ENCODE measurements around the gene SLC39A1.
A peak's percentile ranks its signal among the peaks of the same experiment; 100 is the strongest.
"Not testable (repeated sequence)": the region's sequence is repeated elsewhere in the genome, so short reads cannot be mapped to it uniquely, and the experiment has no call there.

SLC39A1 gene

GRCh38 chr1:153919876-153920852 lies 43.2 kb downstream of the SLC39A1 start:
- peak; percentile 23; the same call in 1 of the 2 replicates for TF ChIP-seq CTCF (IDR thresholded peaks at IDR 0.05; ENCODE audit: borderline replicate concordance, insufficient read depth, low read depth, low read length)
- H3K4me3 ChIP-seq (ENCODE audit: low read depth, low read length) = no peak overlapping the region

GRCh38 chr1:153916297-153916696 lies 47.0 kb downstream of the SLC39A1 start:
- no peak for TF ChIP-seq CTCF (IDR thresholded peaks at IDR 0.05; ENCODE audit: borderline replicate concordance, insufficient read depth, low read depth, low read length)
- no peak overlapping the region for H3K4me3 ChIP-seq (ENCODE audit: low read depth, low read length)

DNA sequence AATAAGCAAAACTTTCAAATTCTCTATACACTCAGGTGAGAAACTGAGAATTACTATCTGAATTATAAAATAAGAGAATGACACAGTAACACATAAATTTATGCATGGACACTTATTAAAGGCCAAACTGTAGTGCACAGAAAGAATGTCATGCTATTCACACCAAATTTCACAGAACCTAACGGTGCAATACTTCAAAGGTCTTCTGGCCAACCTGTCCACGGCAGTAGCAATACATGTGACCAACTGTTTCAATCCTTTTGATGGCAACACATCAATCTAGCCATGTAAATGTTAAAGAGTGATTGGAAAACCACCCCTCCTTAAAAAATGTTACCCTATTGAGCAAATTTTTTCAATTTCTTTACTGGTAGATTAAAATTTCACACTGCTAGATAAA lies 51.0 kb downstream of the SLC39A1 start:
- no peak for TF ChIP-seq CTCF (IDR thresholded peaks at IDR 0.05; ENCODE audit: borderline replicate concordance, insufficient read depth, low read depth, low read length)
- no peak overlapping the region for H3K4me3 ChIP-seq (ENCODE audit: low read depth, low read length)

DNA sequence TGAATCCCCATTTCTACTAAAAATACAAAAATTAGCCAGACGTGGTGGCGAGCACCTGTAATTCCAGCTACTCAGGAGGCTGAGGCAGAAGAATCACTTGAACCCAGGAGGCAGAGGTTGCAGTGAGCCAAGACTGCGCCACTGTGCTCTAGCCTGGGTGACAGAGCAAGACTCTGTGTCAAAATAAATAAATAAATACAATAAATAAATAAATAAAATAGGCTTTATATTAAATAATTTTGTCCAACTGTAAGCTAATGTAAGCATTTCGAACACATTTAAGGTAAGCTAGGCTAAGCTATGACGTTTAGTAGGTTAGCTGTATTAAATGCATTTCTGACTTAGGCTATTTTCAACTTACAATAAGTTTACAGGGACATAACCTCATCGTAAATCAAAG lies 52.8 kb downstream of the SLC39A1 start:
- not testable (repeated sequence) for H3K4me3 ChIP-seq (ENCODE audit: low read depth, low read length)

Data from GM12875 (cell line).